Measurements from ENCODE around the gene BTBD2.

BTBD2 gene

GRCh38 chr19:1985588-1986356 lies 29.7 kb downstream of the BTBD2 start:
- DNase-seq (ENCODE audit: low read depth), result no peak
- TF ChIP-seq CTCF (conservative IDR thresholded peaks at IDR 0.05; ENCODE audit: low read length), result no peak
- no peak overlapping the region for H3K4me3 ChIP-seq (ENCODE audit: low read length)

DNA sequence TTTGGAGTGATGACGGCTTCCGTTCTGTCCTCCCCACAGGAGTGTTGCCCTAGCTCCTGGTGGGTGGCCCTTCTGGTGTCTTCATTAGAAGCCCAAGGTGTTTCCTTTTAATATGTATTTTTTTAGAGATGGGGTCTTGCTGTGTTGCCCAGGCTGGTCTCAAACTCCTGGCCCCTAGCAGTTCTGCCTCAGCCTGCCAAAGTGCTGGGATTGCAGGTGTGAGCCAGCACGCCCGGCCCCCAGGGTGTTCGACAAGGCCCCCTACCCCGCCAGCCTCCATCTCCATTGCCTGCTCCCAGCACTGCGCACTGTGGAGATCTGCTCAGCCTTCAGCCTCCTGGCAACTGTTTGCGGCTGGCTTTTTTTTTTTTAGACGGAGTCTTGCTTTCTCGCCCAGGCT lies 31.2 kb downstream of the BTBD2 start:
- TF ChIP-seq CTCF (conservative IDR thresholded peaks at IDR 0.05; ENCODE audit: low read length), result no peak
- H3K4me3 ChIP-seq (ENCODE audit: low read length), result no peak overlapping the region
- no peak for DNase-seq (ENCODE audit: low read depth)

- no peak overlapping the region for H3K4me3 ChIP-seq (ENCODE audit: low read length)
- DNase-seq (ENCODE audit: low read depth), result no peak
- no peak for TF ChIP-seq CTCF (conservative IDR thresholded peaks at IDR 0.05; ENCODE audit: low read length)
Measured at GRCh38 chr19:1981253-1981652, 34.3 kb downstream of the BTBD2 start.

DNA sequence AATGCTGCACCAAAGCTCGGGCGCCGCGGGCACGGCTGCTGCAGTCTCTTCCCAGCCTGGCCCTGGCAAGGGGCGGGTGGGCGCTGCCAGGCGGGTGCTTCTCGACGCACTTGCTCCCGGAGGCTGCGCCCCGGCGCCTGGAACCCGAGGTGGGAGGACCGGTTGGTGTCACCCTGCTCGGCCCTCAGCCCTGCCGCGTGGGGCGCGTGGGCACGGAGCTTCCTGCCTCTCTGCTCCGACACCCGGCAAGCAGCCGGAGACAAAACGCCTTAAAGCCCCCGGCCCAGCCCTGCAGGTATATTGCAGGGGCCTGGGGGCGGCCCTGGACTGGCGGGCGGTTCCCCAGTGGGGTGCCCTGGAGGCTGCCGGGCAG lies 34.7 kb downstream of the BTBD2 start:
- no peak for DNase-seq (ENCODE audit: low read depth)
- no peak overlapping the region for H3K4me3 ChIP-seq (ENCODE audit: low read length)
- TF ChIP-seq CTCF (conservative IDR thresholded peaks at IDR 0.05; ENCODE audit: low read length), result no peak

- no peak overlapping the region for H3K4me3 ChIP-seq (ENCODE audit: low read length)
- no peak for TF ChIP-seq CTCF (conservative IDR thresholded peaks at IDR 0.05; ENCODE audit: low read length)
- no peak for DNase-seq (ENCODE audit: low read depth)
Measured at GRCh38 chr19:1980091-1980808, 35.3 kb downstream of the BTBD2 start.

DNA sequence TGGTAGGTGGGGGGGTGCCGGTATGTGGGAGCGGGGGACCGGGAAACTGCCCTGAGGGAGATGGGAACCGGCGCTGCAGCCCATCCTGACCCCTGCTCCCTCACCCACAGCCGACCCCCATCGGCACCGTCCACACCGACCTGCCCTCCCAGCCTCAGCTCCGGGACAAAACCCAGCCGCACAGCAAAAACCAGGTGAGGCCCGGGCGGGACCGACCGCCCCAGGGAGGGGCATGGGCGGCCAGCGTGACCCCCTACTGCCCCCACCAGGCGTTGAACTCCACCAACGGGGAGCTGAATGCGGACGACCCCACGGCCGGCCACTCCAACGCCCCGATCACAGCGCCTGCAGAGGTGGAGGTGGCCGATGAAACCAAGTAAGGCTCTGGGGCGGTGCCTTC lies 35.9 kb downstream of the BTBD2 start:
- no peak for TF ChIP-seq CTCF (conservative IDR thresholded peaks at IDR 0.05; ENCODE audit: low read length)
- H3K4me3 ChIP-seq (ENCODE audit: low read length), result no peak overlapping the region
- DNase-seq (ENCODE audit: low read depth), result no peak

DNA sequence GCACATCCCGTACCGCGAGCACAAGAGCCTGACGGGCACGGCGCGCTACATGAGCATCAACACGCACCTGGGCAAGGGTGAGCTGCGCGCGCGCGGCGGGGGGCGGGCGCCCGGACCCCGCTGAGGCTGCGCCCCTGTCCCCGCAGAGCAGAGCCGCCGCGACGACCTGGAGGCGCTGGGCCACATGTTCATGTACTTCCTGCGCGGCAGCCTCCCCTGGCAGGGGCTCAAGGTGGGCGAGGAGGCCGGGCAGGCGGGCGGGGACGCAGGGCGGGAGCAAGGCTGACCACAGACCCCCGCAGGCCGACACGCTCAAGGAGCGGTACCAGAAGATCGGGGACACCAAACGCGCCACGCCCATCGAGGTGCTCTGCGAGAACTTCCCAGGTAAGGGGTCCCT lies 36.5 kb downstream of the BTBD2 start:
- no peak for TF ChIP-seq CTCF (conservative IDR thresholded peaks at IDR 0.05; ENCODE audit: low read length)
- DNase-seq (ENCODE audit: low read depth), result no peak
- no peak overlapping the region for H3K4me3 ChIP-seq (ENCODE audit: low read length)
